ENCODE results near the gene SEMA4D. TPM values are rescaled to one million over a fixed set of nuclear protein-coding genes. Genes with fewer than 3 reads are reported as not detected.

Gene SEMA4D
- total and polyA plus RNA-seq, 9 of the 15 experiments (the other 6 are each of a cell fraction or from before 2014, with no cell fraction given): 0.38 to 5.1 (median 1.8) TPM

DNA sequence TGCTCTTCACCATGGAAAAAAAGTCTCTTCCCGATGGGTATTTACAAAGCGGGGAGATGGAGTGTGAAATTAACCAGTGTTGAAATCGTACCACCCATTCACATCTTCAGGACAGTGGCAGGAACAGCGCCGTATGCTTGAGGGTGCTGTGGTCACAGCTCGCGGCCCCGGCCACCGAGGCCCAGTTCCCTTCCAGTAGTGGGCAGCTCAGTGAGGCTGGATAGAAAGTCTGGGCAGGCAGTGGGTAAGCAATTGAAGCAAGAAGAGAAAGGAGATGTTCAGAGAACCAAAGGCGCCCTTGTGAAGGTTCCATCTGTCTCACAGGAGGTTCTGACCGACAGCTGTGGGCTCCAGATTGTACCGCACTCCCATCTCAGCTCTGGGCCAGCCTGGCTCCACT, 120.5 kb downstream of the SEMA4D start:
- no peaks in the 10 kb centered on the region for H3K79me2 ChIP-seq (ENCODE audit: control insufficient read depth, insufficient read depth, low read length)
- H2AFZ ChIP-seq (ENCODE audit: low read depth, low read length): no peak overlapping the region
- 28% methylated on average over 8 of the region's 12 CpGs for WGBS (ENCODE audit: insufficient coverage, low coverage, missing lambda C conversion rate)
- peaks cover 15 to 34% of the 10 kb centered on the region in 2 experiments for H3K27me3 ChIP-seq (ENCODE audit: control insufficient read depth in 2 of 2, insufficient read depth in 2 of 2, low read length in 2 of 2)
- H4K20me1 ChIP-seq (replicated peaks; ENCODE audit: control insufficient read depth, insufficient read depth, low read length): no peaks in the 10 kb centered on the region
- in situ Hi-C loops (cut with MboI): no loop called here
- no peak for ATAC-seq
- intact Hi-C loops (cut with micrococcal nuclease): no loop called here
- FAIRE-seq: no peak
- TF ChIP-seq EWSR1 (IDR thresholded peaks at IDR 0.05; ENCODE audit: borderline replicate concordance, low read depth, partially characterized antibody) (no peak), ZNF830 (CRISPR knock-in tag; IDR thresholded peaks at IDR 0.05) (no peak), BDP1 (IDR thresholded peaks at IDR 0.05; ENCODE audit: insufficient read depth, insufficient read length) (no peak), FOXP1 (CRISPR knock-in tag; IDR thresholded peaks at IDR 0.05) (no peak), MAFG (tag; conservative IDR thresholded peaks at IDR 0.05) (no peak), NRF1 (conservative IDR thresholded peaks at IDR 0.05 in 1 of 2, IDR thresholded peaks at IDR 0.05 in 1 of 2) (no peak), HMG20A (CRISPR knock-in tag; conservative IDR thresholded peaks at IDR 0.05) (no peak), LARP7 (IDR thresholded peaks at IDR 0.05) (no peak), JUN (IDR thresholded peaks at IDR 0.05; ENCODE audit: borderline replicate concordance, low read depth, low read length) (no peak), JUN (CRISPR knock-in tag; IDR thresholded peaks at IDR 0.05; ENCODE audit: borderline replicate concordance) (no peak), GTF2E2 (tag; IDR thresholded peaks at IDR 0.05) (no peak), ZNF133 (CRISPR knock-in tag; IDR thresholded peaks at IDR 0.05) (no peak), TEAD4 (IDR thresholded peaks at IDR 0.05; ENCODE audit: low read length) (no peak), TEAD4 (CRISPR knock-in tag; IDR thresholded peaks at IDR 0.05; ENCODE audit: borderline replicate concordance) (no peak), KAT8 (IDR thresholded peaks at IDR 0.05; ENCODE audit: low read depth) (no peak), GATA2 (CRISPR knock-in tag; IDR thresholded peaks at IDR 0.05) (no peak)
- TF ChIP-seq, protein P1, sequence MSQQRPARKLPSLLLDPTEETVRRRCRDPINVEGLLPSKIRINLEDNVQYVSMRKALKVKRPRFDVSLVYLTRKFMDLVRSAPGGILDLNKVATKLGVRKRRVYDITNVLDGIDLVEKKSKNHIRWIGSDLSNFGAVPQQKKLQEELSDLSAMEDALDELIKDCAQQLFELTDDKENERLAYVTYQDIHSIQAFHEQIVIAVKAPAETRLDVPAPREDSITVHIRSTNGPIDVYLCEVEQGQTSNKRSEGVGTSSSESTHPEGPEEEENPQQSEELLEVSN (IDR thresholded peaks at IDR 0.05; ENCODE audit: borderline replicate concordance in 1 of 2, extremely low read depth in 1 of 2, insufficient read depth in 1 of 2, insufficient read length in 1 of 2, low read depth in 1 of 2, low read length in 1 of 2, poor library complexity in 1 of 2, severe bottlenecking in 1 of 2): no peak
- TF ChIP-seq, protein P2, sequence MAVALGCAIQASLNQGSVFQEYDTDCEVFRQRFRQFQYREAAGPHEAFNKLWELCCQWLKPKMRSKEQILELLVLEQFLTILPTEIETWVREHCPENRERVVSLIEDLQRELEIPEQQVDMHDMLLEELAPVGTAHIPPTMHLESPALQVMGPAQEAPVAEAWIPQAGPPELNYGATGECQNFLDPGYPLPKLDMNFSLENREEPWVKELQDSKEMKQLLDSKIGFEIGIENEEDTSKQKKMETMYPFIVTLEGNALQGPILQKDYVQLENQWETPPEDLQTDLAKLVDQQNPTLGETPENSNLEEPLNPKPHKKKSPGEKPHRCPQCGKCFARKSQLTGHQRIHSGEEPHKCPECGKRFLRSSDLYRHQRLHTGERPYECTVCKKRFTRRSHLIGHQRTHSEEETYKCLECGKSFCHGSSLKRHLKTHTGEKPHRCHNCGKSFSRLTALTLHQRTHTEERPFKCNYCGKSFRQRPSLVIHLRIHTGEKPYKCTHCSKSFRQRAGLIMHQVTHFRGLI (CRISPR knock-in tag; IDR thresholded peaks at IDR 0.05): no peak
- TF ChIP-seq, protein P3, sequence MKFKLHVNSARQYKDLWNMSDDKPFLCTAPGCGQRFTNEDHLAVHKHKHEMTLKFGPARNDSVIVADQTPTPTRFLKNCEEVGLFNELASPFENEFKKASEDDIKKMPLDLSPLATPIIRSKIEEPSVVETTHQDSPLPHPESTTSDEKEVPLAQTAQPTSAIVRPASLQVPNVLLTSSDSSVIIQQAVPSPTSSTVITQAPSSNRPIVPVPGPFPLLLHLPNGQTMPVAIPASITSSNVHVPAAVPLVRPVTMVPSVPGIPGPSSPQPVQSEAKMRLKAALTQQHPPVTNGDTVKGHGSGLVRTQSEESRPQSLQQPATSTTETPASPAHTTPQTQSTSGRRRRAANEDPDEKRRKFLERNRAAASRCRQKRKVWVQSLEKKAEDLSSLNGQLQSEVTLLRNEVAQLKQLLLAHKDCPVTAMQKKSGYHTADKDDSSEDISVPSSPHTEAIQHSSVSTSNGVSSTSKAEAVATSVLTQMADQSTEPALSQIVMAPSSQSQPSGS (CRISPR knock-in tag; IDR thresholded peaks at IDR 0.05): no peak
- H3K9ac ChIP-seq (ENCODE audit: insufficient read depth in 1 of 2, low read depth in 2 of 2, low read length in 2 of 2): no peak overlapping the region
- POLR2A ChIA-PET: no interaction called here
- no TSS peak for BruUV-seq (replicated peaks)
- H3K27ac ChIP-seq (ENCODE audit: extremely low read depth, low read depth, low read length): no peak overlapping the region
- no peak overlapping the region for H3K4me3 ChIP-seq
- H3K9me1 ChIP-seq (ENCODE audit: control insufficient read depth, insufficient read depth, low read length): no peaks in the 10 kb centered on the region
- no peaks in the 10 kb centered on the region for H3K9me3 ChIP-seq (replicated peaks; ENCODE audit: control insufficient read depth, insufficient read depth, low read depth, low read length)
- no peaks in the 10 kb centered on the region for H3K36me3 ChIP-seq (ENCODE audit: control insufficient read depth, insufficient read depth, low read length)
- no peak for DNase-seq (ENCODE audit: extremely low read depth in 1 of 4, low spot score in 3 of 4)
- no peak overlapping the region for H3K4me2 ChIP-seq (ENCODE audit: insufficient read depth, low read length)
- H3K4me1 ChIP-seq (replicated peaks in 1 of 2; ENCODE audit: control insufficient read depth in 2 of 2, insufficient read depth in 2 of 2, low read length in 2 of 2): peaks cover 0 to 12% of the 10 kb centered on the region in 2 experiments; a peak in 2 of 5 replicates
- CTCF ChIA-PET (ENCODE audit: low intra/inter-chr PET ratio): no interaction called here

Measured in K562 (cell line).